Suppressor macrophage (primary cell): Measurements from ENCODE around the gene NPFFR2.
"Not testable (repeated sequence)": the region's sequence is repeated elsewhere in the genome, so short reads cannot be mapped to it uniquely, and the experiment has no call there.

Source experiments
- DNase-seq, 4 experiments: peaks; one replicate each; pipeline ENCODE4 v3.0.0-alpha.2; 2020 to 2022
- total RNA-seq, 17 experiments: gene quantifications; one replicate each; lab custom pipeline; 2026; ENCODE audit warnings: mixed read lengths in 6 of 17, inconsistent platforms in 3 of 17; lab: John Stamatoyannopoulos, UW

Gene NPFFR2
- 0 to 0.88 (median 0) reads per million in 17 experiments for total RNA-seq

GRCh38 chr4:72031868-72032608 lies at the start of gene NPFFR2:
Gene NPFFR2 (plus strand): TSS chr4:72032000. CDS start chr4:72128592, 96,592 bp downstream.
- no peak for DNase-seq

DNA sequence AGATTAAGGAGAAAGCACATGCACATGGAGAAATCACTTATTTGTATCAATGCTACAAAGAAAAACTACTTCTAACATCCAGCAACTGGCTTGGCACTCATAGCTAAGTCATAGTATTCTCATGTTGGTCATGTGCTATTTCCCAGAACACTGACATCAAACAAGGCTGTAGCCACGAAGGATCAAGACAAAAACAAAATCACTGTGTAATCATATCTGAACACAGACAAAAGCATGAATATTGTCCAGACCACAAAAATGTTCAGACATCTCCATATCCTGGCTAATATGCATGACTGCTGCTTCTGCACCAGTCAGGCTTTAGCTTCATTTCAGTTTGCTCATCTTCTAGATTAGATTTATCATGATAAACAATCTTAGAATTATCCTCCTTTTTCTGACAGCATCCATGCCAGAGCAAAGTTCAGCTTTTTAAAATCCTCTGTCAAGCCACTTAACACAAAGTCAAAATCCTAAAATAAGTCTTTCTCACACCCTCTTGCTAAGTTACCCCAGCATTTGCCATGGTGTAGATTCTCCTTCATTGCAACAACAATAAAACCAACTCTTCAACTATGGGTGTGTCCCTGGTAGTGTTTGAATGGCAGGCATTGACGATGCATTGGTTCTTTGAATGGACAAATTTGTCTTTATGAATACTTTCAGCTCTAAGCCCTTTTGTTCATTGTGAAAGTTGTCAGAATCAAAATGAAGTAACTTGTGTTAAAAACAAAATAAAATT lies 39.1 kb upstream of the NPFFR2 start:
- DNase-seq, result no peak

DNA sequence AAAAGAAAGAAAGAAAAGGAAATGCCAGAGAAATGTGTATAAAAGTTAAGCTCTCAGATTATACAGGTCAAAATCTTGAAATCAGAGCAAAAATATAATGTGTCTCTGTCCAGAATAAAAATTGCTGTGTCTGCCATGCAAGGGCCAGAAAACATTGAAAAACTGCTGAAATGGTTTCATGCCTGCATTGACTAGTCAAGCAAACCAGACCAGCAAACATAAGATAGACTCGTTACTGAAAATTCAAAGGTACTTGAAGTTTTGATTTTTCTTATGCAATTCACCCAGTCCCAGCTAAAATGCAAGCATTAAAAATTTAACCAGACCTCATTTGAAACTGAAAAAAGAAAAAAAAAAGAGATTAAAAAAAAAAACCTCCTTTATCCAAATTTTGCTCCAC lies 37.2 kb upstream of the NPFFR2 start:
- DNase-seq, result no peak

GRCh38 chr4:71995297-71995696 lies 36.5 kb upstream of the NPFFR2 start:
- no peak for DNase-seq

- no peak for DNase-seq
Measured at GRCh38 chr4:72006586-72006985, 25.2 kb upstream of the NPFFR2 start.

GRCh38 chr4:72011906-72012305 lies 19.9 kb upstream of the NPFFR2 start:
- DNase-seq, result no peak

DNA sequence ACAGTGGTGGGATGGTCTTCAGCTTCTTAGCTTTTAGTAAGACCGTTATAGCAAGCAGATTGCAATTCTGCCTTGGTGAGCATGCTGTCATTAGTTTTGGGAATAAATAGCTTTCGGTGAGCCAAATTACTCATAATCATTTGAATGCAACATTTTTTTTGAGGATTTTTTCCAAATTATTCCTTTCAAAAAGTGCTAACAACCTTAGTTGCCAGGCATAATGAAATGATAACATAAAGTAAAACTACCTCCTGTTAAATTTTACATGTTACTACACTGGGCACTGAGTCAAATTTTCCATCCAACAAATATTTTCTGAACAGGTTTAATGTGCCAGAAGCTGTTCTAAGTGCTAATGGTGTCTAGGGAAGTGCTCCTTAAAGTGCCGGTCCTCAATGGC lies 15.8 kb upstream of the NPFFR2 start:
- DNase-seq, result no peak

DNA sequence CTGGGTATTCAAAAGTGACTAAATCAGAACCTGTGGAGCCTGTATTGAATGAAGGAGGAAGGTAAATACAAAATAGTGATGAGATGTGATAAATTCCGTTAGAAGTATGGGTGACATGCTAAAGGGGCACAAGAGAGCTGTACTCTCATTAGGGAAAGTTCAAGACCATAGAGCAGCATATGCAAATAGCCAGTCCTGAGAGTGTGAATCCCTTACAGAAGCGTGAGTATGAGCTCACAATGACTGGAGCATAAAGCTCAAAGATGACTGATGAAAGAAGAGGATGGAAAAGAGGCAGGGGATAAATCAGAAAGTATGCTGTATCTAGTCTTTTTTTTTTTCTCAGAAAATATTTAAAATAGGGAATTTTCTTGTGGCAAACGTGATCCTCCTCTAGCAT lies 12.1 kb upstream of the NPFFR2 start:
- no peak for DNase-seq

DNA sequence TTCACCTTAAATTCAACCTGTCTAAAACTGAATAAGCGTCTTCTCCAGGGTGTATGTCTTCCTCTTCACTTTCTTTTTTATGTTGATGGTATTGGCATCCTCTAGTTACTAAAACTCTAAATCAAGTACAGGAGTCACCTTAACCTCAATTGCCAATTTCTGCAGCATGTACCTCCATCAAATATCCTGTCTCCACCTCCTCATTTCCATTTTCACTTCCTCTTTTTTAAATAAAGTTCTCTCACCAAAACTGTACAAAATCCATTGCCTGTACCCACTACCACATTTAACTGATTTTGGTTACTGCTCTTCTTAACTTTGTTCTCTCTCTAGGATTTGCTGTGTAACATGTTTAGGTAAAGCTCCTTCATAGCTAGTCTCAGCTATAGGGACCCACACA lies 9.2 kb upstream of the NPFFR2 start:
- DNase-seq, result no peak

DNA sequence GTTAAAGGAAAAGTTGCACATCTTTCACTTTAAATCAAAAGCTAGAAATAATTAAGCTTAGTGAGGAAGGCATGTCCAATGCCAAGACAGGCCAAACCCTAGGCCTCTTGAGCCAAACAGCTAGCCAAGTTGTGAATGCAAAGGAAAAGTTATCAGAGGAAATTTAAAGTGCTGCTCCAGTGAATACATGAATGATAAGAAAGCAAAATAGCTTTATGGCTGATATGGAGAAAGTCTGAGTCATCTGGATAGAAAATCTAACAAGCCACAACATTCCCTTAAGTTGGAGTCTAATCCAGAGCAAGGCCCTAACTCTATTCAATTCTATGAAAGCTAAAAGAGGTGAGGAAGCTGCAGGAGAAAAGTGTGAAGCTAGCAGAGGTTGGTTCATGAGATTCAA lies 23.8 kb downstream of the NPFFR2 start:
- DNase-seq, result no peak

DNA sequence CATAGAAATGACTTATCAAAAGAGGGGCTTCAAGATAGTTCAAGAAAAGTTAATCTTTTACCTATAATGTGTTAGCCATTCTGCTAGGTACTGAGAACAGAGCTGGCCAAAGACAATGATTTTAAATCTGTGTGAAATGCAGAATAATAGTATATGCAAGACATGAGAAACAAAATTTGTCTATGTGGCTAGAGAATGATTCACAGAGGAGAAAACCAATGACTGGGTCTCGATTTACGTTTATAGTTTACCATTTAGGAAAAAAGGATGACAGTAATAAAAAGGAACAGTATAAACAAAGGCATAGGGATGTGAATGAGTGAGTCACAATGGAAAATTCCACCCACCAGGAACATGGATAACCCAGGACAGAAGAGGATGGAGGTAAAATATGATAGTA lies 31.9 kb downstream of the NPFFR2 start:
- DNase-seq, result no peak

DNA sequence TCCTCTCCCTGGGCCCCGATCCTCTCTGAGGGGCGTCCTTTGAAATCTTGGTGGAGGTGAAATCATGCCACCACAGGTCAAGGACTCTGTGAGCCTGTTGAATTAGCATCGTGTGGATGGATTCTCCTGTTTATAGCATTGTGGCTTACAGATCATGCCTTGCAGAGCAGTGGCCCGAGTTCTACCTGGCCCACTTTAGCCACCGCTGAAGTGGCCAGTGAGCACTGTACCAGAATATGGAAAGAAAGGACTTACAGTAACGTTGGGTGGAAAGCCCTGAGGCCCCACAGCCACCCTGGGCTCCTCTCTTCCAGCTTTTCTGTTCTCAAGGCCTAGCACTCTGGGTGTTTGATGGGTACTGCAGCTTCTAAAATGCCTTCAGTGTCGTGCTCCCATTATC lies 35.3 kb downstream of the NPFFR2 start:
- DNase-seq, result no peak

DNA sequence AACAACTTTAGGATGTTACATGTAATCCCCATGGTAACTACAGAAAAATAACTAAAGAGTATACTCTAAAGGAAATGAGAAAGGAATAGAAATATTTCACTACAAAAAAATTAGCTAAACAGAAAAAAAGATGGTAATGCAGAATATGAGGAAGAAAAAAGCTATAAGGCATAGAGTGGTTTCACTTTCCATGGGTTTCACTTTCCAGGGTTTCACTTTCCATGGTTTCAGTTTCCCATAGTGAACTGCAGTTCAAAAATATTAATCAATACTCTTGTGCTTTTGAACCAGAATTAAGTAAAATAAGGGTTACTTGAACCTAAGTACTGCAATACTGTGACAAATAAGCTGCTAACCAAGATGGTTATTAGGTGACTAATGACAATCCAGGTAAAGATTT lies 42.0 kb downstream of the NPFFR2 start:
- DNase-seq, result no peak

GRCh38 chr4:72076562-72076961 lies 44.8 kb downstream of the NPFFR2 start:
- no peak for DNase-seq

GRCh38 chr4:72077346-72077745 lies 45.5 kb downstream of the NPFFR2 start:
- DNase-seq, result no peak

DNA sequence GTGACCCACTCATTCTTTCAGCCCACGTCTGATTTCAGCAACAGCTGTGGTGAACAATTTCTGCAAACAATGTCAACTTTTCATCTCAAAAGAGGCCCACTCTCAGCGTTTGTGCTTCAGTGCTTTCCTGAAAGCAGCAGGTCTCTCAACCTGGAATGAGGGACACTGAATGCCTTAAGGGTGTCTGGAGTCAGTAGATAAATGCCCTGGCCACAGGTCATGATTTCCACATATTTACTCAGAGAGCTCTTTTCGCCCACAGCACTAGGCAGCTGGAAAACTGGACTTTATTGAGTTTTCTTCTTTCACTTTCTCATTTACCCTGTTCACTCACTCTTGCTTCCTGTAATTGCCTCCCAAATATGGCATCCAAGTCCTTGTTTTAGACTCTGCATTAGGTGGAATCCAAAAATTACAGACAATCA lies 52.8 kb downstream of the NPFFR2 start:
- DNase-seq, result no peak

- DNase-seq, result not testable (repeated sequence)
Measured at GRCh38 chr4:72090606-72091005, 58.8 kb downstream of the NPFFR2 start.

GRCh38 chr4:72094059-72094797 lies 62.4 kb downstream of the NPFFR2 start:
- no peak for DNase-seq

- DNase-seq, result no peak
Measured at GRCh38 chr4:72107456-72107855, 75.7 kb downstream of the NPFFR2 start.

DNA sequence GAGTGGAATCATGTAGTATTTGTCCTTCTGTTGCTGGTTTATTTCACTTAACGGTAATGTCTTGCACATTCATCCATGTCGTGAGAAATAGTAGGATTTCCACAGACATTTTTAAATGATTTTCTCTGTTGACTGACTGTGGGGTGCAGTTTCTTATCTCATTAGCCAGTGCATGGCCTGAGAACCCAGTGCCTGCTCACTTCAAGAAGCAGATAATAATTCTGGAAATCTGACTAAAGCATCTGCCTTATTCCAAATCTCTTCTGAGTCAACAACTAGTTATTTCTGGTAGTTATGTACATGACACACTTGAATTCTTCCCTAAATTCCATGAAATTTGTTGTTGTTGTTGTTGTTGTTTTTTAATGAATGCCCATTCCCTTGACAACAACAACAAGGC lies 77.6 kb downstream of the NPFFR2 start:
- DNase-seq, result no peak

DNA sequence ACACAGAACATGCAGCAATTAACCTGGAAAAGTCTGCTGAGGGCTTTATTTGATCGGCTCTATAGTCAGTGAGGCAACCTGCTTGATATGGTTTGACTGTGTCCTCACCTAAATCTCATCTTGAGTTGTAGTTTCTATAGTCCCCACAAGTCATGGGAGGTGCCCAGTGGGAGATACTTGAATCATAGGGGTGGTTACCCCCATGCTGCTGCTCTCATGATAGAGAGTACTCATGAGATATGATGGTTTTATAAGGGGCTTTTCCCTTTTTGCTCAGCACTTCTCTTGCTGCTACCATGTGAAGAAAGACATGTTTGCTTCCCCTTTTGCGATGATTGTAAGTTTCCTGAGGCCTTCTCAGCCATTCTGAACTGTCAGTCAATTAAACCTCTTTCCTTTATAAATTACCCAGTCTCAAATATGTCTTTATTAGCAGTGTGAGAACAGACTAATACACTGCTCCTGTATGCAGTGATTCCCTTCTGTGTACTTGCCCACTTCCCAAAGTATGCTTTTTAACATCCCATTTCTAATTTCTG lies 78.2 kb downstream of the NPFFR2 start:
- DNase-seq, result no peak

DNA sequence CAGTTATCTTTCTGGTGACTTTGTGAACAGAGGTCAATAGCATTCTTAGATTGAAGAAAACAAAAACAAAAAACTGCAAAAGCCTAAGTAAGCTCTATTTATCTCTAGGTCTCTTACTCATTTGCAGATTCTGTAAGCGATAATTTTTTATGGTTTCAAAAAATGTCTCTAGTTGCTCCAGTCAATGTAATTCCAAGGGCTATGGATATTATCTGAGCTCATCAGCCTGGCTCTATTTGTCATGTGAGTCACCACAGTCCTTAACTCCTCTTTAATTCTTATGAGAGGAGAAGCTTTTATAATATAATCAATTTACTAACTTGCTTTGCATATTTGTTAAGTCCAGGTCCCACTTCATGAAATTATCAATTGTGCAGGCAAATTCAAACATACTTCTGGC lies 79.1 kb downstream of the NPFFR2 start:
- DNase-seq, result no peak

GRCh38 chr4:72111863-72112262 lies 80.1 kb downstream of the NPFFR2 start:
- no peak for DNase-seq
